ENCODE results near the gene GLTP. TPM values are rescaled to one million over a fixed set of nuclear protein-coding genes. Genes with fewer than 3 reads are reported as not detected.
A peak's percentile ranks its signal among the peaks of the same experiment; 100 is the strongest.

Gene GLTP
- total RNA-seq, 3 donors from 2014 or later: 38.2 to 53.1 (median 40.1) TPM

DNA sequence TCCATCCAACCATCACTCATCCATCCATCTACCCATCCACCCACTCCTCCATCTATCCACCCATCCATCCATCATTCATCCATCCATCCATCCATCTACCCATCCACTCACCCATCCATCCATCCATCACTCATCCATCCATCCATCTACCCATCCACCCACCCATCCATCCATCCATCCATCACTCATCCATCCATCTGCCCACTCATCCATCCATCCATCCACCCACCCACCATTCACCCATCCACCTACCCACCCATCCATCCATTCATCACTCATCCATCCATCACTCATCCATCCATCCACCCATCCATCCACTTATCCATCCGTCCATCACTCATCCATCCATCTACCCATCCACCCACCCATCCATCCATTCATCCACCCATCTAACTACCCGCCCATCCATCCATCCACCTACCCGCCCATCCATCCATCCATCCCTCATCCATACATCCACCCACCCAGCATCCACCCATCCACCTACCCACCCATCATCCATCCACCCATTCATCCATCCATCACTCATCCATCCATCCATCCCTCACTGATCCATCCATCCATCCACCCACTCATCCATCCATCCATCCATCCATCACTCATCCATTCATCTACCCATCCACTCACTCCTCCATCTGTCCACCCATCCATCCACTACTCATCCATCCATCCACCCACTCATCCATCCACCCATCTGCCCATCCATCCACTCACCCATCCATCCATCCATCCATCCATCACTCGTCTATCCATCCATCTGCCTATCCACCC lies 71.3 kb downstream of the GLTP start:
- TF ChIP-seq, protein P1, sequence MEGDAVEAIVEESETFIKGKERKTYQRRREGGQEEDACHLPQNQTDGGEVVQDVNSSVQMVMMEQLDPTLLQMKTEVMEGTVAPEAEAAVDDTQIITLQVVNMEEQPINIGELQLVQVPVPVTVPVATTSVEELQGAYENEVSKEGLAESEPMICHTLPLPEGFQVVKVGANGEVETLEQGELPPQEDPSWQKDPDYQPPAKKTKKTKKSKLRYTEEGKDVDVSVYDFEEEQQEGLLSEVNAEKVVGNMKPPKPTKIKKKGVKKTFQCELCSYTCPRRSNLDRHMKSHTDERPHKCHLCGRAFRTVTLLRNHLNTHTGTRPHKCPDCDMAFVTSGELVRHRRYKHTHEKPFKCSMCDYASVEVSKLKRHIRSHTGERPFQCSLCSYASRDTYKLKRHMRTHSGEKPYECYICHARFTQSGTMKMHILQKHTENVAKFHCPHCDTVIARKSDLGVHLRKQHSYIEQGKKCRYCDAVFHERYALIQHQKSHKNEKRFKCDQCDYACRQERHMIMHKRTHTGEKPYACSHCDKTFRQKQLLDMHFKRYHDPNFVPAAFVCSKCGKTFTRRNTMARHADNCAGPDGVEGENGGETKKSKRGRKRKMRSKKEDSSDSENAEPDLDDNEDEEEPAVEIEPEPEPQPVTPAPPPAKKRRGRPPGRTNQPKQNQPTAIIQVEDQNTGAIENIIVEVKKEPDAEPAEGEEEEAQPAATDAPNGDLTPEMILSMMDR (IDR thresholded peaks at IDR 0.05): no peak
- TF ChIP-seq POLR2AphosphoS5 (IDR thresholded peaks at IDR 0.05) (no peak), POLR2A (IDR thresholded peaks at IDR 0.05) (no peak)
- Histone ChIP-seq H3K36me3 (no peaks in the 10 kb centered on the region), H3K27ac (no peak overlapping the region), H3K4me1 (no peaks in the 10 kb centered on the region), H3K9me3 (no peaks in the 10 kb centered on the region), H3K27me3 (no peaks in the 10 kb centered on the region), H3K4me3 (no peak overlapping the region)
- DNase-seq (ENCODE audit: low spot score in 2 of 2): no peak
- intact Hi-C loops (cut with DNase I; ENCODE audit: low total_unique reads): no loop called here

DNA sequence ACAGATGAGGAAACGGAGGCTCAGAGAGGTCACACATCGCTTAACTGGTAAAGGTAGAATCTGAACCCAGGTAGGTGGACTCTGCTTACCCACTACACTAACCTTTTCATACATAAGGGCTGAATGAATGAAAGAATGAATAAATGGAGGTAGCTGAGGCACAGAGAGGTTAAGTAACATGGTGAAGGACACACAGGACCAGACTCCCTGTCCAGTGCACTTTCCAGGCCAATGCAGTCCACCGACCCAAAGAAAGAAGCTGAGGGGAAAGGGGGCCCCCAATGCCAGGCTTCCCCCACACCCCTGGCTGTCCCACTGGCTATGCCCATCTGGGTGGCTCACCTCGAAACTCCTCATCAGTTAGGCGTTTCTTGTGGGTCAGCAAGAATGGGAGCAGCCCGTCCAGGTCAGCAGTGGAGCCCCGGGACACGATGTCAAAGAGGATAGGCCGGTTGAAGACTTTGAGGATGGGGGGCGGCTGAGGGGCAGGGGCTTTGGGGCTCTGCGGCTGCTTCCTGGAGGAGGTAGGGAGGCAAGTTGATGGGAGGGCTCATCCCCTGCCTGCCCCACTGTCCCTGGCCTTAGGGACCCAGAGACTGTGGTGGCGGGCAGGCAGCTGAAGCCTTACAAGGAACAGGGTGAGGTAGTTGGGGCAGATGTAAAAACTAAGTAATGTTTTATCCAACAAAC lies 72.2 kb downstream of the GLTP start:
- TF ChIP-seq POLR2AphosphoS5 (IDR thresholded peaks at IDR 0.05) (no peak), POLR2A (IDR thresholded peaks at IDR 0.05) (no peak)
- TF ChIP-seq, protein P1 (IDR thresholded peaks at IDR 0.05): no peak
- intact Hi-C loops (cut with DNase I; ENCODE audit: low total_unique reads): no loop called here
- H3K4me3 ChIP-seq: no peak overlapping the region
- H3K9me3 ChIP-seq: no peaks in the 10 kb centered on the region
- no peaks in the 10 kb centered on the region for H3K36me3 ChIP-seq
- no peaks in the 10 kb centered on the region for H3K27me3 ChIP-seq
- H3K4me1 ChIP-seq: no peaks in the 10 kb centered on the region
- H3K27ac ChIP-seq: no peak overlapping the region
- no peak for DNase-seq (ENCODE audit: low spot score in 2 of 2)

DNA sequence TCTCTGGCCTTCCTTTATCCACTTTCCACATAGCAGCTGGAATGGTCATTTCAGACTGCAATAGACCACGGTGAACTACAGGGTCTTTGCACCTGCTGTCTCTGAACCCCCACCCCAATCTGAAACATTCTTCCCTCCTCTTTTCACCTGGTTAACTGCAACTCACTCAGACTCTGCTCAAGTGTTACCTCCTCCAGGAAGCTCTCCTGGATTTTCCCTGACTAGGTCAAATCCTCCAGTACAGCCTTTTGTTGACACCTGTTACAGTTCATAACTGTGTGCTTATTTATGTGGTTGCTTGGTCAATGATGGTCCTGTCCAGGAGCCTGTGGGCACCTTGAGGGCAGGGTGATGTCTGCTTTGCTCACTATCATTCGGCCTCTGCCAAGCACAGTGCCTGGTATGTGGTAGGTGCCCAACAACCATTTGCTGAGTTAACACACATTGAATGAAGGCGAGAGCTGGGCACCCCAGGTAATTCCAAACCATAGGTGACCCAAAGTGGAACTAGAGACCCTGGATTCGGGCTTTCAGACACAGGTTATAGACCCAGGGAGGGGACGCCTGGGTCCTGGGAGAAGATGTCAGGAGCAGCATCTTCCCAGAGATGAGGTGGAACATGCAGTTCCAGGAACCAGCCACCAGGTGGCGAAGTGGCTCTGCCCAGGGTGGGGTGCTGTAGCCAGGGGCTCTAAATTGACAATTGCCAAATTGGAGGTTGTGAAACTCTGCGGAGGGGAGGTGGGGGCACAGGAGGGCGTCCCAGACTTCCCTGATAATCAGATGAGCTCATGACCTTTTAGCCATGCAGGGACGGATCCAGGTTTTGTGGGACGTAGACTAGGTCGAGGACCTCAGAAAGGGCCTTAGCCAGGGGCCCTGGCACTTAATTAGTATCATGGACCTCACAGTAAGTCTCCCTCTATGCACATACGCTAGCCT lies 75.2 kb downstream of the GLTP start:
- peak; percentile 43 to 67 for DNase-seq (ENCODE audit: low spot score in 2 of 2)
- H3K27me3 ChIP-seq: no peaks in the 10 kb centered on the region
- no peaks in the 10 kb centered on the region for H3K36me3 ChIP-seq
- H3K9me3 ChIP-seq: no peaks in the 10 kb centered on the region
- H3K27ac ChIP-seq: no peak overlapping the region
- intact Hi-C loops (cut with DNase I; ENCODE audit: low total_unique reads): no loop called here
- TF ChIP-seq POLR2AphosphoS5 (IDR thresholded peaks at IDR 0.05): peak in 1 of 3 donors; percentile 50
- TF ChIP-seq POLR2A (IDR thresholded peaks at IDR 0.05): no peak
- TF ChIP-seq, protein P1 (IDR thresholded peaks at IDR 0.05): peak; percentile 90 to 97 (median 95)
- no peak overlapping the region for H3K4me3 ChIP-seq
- no peaks in the 10 kb centered on the region for H3K4me1 ChIP-seq

DNA sequence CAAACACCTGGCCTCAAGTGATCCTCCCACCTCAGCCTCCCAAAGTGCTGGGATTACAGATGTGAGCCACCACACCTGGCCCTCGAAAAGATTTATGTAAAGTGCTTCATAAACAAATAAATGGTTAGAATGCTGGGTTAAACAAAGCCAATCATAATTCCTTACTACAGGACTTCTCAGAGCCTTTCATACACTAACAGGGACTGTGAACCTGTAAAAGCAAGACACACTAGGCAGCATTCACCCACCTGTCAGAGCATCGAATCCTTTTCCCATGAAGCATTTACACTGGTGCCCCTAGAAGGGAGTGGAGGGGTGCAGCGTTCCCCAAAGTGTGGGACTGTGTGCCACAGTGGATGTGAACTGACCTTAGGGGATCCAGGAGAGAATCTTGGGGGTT lies 76.7 kb downstream of the GLTP start:
- TF ChIP-seq POLR2AphosphoS5 (IDR thresholded peaks at IDR 0.05) (no peak), POLR2A (IDR thresholded peaks at IDR 0.05) (no peak)
- TF ChIP-seq, protein P1 (IDR thresholded peaks at IDR 0.05): no peak
- no peak for DNase-seq (ENCODE audit: low spot score in 2 of 2)
- Histone ChIP-seq H3K9me3 (no peaks in the 10 kb centered on the region), H3K4me3 (no peak overlapping the region), H3K36me3 (no peaks in the 10 kb centered on the region), H3K4me1 (no peaks in the 10 kb centered on the region), H3K27ac (no peak overlapping the region), H3K27me3 (no peaks in the 10 kb centered on the region)
- intact Hi-C loops (cut with DNase I; ENCODE audit: low total_unique reads): no loop called here
